HG03064 (cell line): ENCODE results near the gene RGCC.
"Not testable (repeated sequence)": the region's sequence is repeated elsewhere in the genome, so short reads cannot be mapped to it uniquely, and the experiment has no call there.

Experiments used
- ATAC-seq: cut with Tn5 transposase; IDR thresholded peaks from one replicate; pipeline ENCODE4 v1.9.1; 2021; ENCODE audit warnings: low read depth; ENCODE audit not compliant: unreplicated experiment

Gene RGCC

DNA sequence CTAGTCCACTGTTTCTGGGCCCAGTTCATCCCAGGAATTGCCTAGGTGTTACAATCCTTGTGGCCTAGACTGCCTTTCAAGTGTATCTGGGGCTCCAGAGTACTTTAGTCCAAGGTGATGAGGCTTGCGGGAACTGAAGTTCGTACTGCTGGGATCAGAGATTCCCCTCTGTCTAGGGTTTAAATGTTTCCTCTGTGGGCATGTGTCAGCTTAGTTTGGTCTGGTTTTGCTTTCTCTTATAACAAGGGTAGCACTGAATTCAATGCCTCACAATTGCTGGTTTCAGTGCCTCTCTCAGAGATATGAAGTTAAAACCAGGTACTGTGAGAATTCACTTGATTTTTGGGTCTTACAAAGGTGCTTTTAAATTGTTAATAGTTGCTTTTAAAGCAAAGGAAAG, 30.8 kb downstream of the RGCC start:
- ATAC-seq, result no peak

DNA sequence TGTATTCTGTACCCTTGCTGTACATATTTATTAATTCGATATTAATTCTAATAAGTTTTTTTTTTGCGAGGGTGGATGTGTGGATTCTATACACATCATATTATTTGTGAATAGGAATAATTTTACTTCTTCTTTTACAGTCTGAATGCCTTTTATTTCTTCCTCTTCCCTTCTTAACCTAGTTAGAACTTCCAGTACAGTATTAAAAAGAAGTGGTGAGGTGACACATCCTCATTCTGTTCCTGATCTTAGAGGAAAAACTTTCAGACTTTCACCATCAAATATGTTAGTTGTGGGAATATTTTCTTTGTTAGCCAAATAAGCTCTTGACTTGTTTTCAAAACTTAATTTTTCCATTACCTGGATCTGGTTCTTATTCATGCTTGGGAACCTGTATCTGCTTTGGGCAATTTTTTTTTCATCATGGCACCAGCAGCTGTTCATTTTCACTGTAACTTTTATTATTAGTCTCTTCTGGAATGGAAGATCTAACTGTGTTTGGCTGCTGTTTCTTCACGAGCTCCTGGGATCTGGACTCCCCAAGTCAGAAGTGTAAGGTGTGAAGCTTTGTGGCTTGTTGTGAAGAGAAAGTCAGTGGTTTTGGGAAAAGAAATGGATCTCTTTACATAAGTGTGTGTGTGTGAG, 33.1 kb downstream of the RGCC start:
- ATAC-seq, result no peak

DNA sequence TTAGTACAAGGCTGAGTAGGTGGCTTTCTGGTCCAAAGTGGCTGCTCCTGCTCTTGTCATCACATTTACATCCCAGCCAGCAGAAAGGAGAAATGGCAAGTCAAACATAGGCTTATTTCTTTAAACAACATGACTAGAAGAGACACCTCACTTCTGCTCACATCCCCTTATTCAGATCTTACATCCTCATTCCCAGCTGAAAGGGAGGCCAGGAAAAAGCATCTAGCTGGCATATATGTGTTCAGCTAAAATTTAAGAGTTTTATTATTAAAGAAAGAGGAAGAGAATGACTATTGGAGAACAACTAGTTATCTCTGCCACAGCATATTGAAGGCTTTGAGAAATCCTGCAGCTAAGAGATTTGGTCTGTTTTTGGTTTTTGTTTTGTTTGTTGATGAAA, 34.1 kb downstream of the RGCC start:
- ATAC-seq, result no peak

DNA sequence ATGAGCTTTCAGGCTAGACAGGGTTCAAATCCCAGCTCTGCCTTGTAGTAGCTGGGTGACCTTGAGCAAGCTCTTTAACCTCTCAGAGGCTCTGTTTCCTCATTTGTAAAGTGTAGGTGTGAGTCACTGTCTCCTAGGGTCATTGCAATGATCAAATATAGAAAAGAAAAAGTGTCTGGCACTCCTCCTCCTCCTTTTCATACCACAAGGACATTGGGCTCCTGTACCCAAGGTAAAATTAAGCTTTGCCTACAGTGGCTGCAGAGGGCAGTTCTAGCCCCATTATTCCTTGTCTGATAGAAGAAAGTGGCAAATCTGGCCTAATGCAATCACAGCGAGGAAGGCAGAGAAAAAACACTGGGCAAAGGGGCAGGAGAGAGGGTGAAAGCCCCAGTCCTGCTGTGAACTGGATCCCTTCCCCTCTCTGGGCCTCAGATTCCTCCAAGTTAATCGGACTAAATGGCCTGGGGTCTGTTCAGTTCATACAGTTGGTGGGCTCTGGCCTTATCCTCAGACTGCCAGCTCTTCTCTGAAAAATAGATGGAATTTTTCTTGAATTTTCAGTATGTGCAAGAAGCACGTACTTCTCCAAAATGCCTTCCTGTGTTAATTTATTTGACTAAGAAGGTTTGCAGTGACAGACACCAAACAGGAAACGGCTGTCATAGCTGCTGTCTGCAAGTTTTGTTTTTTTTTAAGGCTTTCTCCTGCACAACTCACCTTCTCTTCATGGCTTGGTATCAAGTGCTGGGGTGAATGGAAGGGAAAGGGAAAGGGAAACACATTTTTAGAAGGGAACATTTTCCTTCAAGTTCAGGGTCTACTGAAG, 35.3 kb downstream of the RGCC start:
- ATAC-seq, result no peak

DNA sequence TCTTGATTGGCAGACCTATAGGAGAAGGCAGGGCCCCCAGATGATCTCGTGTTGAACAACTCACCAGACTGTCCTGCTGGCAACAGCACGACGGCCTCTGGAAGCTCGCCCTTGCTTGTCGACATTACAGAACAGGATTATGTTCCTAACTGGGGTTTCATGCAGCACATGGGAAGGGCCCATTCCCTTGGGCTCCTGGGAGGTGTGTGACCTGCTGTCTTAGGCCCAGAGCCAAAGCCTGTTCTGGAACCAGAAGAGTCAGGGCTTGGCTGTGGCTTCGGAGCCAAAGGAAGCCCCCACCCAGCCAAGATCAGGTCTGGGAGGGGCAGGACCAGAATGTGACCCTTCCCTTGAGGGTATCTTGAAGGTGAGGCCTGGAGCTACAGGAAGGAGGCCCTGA, 36.9 kb downstream of the RGCC start:
- ATAC-seq, result no peak

DNA sequence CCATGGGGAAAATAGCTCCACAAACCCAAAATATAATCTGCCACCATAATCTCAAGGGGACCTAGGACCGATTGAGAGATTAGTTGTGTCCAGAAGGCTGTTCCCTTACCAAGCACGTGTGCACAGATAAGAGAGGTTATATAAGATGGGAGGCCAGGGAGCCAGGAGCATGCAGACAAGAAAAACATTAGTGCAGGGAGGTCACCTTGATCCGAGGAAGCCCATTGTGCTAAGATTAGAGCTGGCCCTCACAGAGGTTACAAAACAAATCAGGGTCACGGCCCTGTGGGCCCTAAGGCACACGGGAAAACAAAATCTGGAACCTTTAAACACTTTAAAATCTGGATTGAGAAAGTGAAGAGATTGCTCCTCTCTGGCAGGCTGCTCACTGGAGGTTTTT, 37.7 kb downstream of the RGCC start:
- ATAC-seq, result no peak

DNA sequence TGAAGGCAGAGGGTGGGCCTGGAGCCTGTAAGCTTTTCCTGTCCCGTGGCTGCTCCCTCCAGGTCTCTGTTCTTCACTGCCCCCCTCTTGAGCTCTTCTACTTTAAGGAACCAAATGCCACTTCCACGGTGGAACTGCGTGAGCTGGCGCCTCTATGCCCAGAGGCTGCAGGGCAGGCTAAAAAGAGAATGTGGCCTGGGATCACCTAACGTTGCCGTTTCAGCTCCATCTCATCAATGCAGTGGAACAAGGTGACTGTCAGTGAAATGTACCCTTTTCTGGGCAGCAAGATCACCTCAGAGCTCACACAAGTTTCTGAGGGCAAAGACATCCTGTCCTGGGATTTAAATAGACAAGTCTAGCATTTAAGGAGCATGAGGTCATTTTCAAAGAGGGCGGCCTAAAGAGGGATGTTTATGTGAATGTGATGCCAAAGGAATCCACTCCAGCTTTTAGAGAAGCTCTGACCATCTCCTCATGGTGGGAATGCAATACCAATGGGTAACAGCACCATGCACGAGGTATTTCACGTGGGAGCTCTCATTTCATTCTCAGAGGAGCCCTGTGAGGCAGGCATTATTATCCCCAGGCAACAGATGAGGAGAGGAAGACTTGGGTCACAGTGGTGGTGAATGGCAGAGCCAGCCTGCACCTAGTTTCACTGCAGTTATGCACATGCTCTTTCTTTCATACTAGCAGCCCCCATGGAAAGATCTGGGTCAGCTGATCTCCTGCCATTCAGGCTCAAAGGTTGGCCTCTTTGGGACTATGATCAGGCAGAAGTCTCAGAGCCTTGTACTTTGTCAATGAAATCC, 39.3 kb downstream of the RGCC start:
- no peak for ATAC-seq

DNA sequence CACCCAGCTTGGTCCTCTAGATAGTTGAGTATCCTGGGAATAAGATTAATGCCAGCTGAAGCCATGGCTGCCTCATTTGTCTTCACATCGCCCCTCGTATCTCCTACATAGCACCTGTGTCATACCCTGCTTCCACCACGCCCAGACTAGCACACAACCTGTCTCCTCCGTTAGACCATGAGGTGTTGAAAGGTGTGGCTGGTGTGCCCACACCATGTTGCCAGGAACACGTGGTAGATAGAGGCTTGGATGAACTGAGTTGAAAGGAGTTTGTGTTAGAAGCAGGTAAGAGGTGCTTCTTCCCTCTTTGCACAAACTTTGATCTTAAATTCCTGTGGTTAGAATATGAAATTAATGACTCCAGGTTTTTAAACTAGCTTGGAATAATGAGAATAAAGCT, 40.1 kb downstream of the RGCC start:
- ATAC-seq, result no peak

DNA sequence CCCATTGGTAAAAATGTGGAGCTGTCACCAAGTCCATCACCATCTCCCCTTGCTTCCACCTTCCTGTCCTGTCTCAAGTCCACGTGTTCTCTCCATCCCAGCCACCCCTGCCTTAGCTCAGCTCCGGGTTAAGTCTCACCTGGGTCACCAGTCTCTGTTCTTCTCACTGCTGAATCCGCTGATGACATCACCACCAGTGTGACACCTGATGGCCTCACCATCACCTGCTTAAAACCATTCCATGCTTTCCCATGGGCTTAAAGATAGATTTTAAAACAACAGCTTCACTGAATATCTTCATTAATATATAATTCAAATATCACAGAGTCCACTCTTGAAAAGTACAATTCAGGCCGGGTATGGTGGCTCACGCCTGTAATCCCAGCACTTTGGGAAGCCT, 42.1 kb downstream of the RGCC start:
- ATAC-seq, result no peak

DNA sequence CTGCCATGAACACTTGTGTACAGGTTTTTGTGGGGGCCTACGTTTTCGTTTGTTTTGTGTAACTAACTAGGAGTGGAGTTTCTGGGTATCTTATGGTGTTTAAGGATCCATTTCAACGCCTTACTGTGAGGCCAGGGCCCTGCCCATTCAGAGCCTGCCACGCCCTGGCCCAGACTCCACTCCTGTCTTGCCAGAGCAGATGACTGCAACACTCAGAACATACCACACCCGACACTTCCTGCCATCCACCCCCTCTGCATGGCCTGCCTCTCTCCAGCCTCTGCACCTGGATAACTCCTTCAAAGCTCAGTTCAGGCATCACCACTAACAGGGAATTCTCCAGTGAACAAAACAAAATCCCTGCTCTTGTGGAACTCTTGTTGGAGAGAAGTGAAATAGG, 43.2 kb downstream of the RGCC start:
- no peak for ATAC-seq

DNA sequence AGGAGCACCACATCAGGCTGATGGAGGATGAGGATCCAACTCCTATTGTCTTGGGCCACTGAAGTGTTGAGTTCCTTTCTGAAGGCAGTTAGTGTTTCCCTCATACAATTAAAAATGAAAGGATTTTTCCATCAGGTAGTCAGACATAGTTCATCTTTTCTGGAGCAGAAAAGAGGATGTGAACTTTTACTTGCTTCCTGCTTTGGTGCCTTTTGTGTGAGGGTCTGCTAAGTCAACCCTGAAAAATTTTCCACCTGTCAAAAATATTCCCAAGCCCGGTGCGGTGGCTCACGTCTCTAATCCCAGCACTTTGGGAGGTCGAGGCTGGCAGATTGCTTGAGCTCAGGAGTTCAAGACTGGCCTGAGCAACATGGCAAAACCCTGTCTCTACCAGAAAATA, 43.9 kb downstream of the RGCC start:
- no peak for ATAC-seq

DNA sequence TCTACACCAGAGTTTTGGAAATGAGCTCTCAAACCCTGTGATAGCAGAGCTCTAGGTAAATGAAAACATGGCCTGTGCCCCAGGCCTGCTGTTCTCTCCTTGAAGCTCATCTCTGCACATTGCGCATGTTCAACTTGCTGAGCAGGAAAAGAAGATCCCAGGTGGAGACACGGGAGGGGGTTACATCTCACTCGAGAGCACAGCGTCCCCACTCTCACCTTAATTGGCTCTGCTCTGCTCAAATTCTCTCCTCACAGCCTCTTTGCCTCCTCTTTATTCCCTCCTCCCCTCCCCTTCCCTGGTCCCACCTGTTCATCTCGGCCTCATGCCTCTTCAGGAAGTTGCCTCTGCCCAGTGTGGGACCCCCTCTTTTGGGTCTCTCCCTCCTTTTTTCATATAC, 44.7 kb downstream of the RGCC start:
- no peak for ATAC-seq

DNA sequence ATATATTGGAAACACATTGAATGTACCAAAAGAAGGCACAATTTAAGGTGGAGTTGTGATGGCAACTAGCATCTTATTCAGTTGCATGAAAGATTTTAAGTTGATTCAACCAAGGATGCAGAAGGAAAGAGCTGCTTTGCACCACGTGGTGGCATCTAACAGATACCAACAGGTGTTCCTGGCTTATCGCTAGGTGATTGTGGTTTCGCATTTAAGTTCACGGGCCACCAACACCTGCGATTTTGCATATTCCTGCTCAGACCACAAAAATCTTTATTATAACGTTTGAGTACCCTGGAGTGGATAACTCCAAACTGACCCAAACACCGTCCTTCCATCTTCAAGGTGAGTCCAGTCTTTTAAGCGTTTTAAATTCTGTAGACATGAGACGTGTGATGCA, 45.3 kb downstream of the RGCC start:
- peak; percentile 68 for ATAC-seq

DNA sequence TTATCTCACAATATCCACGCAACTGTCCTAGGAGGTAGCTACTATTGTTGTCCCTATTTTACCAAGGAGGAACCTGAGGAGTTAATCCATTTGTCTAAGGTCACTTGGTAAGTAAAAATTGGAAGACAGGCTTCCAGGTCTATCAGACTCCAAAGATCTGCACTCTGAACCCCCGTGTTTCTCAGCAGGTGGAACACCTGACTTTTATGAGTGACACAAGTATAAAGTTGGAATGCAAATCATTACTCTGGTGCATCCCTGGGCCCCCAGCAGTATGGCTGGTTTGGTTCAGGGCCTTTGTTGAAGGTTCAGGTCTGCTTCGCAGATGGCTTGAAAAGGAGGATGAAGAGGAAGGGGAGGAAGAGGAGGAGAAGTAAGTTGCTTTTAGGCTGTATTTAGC, 46.0 kb downstream of the RGCC start:
- no peak for ATAC-seq

DNA sequence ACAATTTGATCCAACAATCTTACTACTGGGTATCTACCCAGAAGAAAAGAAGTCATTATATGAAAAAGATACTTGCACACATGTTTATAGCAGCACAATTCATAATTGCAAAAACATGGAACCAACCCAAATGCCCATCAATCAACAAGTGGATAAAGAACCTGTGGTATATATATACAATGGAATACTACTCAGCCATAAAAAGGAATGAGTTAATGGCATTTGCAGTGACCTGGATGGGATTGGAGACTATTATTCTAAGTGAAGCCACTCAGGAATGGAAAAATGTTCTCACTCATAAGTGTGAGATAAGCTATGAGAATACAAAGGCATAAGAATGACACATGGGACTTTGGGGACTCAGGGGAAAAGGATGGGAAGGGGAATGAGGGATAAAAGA, 47.3 kb downstream of the RGCC start:
- not testable (repeated sequence) for ATAC-seq

DNA sequence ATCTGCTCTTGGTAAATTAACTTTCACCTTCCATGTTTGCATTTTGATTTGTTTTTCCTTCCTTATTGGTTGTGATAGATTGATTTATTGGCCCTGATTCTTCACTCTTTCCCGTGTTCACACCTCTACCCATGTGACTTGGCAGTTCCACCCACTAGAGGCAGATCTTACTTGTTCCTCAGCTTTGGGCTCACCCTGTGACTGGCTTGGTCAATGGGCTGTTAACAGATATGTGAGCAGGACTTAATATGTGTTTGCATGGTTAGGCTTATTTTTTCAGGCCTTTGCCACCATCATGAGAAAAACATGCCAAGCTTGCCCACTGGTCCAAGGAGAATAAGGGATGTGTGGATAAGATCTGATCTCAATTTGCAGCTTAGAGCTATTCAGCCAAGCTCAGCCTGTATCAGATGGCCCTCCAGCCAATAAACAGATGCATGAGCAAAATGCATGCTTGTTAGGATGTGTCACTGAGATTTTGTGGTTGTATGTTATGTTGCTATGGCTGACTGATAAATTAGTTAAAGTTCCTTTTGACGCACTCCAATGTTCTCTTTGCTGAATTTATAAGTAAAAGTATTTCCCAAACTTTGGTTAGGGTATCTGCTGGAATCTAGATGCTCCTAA, 48.0 kb downstream of the RGCC start:
- no peak for ATAC-seq

DNA sequence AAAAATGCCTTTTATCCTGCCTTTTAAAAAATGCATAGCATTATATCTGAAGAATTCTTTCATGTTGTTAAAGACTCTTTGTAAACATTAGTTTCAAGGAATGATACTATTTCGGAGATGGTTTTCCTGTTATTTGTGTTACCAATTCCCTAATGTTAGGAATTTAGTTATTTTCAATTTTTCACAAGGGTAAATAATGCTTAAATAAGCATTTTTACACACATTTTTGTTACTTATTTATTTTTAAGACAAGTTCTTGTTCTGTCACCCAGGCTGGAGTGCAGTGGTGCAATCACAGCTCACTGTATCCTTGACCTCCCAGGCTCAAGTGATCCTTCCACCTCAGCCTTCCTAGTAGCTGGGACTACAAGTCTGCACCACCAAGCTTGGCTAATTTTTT, 49.0 kb downstream of the RGCC start:
- ATAC-seq, result no peak

DNA sequence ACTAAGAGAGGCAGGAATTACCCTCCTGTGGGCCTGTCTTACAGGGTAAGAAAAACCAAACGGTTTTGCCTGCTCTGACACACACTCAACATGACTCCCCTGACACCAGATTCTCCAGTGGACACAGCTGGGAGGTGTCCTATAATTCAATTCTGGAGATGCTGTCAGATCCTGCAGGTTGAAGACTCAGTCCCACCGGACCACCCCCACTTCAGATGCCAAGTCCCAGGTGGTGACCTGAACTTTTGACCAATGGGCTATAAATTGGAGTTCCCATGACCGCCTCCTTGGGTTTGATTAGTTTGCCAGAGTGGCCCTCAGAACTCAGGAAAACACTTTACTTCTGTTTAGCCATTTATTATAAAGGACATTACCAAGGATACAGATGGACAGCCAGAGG, 52.6 kb downstream of the RGCC start:
- no peak for ATAC-seq

DNA sequence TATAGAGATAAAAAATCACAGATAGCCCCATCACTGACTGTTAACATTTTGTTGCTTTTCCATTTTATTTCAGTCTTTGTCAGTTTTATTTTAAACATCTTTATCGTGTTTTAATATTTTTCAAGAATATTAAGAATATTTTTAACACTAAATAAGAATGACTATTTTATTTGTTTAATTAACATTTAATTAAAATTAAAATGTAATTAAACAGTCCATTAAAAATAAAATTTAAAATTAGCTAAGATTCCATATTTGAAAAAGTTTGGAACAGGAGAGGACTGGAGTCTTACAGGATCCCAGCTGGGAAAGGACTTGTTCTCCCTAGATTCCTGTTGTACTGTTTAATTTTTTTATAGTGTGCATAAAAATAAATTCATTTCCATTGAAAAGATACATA, 54.5 kb downstream of the RGCC start:
- no peak for ATAC-seq

DNA sequence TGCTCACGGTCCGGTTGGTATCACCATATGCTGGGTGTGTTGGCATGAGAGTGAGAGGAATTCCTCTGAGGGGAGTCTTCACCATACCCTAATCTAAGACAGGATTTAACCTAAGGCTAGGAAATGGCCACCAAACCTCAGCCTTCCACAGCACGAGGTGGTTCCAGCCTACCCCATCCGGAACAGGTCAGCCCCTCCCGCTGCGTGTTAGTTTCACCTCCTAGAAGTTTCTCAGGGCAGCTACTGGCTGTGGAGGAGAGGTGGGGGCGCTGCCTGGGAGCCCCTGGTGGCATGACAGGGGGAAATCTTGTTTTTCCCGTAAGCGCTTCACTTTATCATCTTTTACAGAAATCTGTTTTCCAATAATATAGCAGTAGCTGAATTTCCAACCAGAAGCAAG, 55.1 kb downstream of the RGCC start:
- no peak for ATAC-seq

DNA sequence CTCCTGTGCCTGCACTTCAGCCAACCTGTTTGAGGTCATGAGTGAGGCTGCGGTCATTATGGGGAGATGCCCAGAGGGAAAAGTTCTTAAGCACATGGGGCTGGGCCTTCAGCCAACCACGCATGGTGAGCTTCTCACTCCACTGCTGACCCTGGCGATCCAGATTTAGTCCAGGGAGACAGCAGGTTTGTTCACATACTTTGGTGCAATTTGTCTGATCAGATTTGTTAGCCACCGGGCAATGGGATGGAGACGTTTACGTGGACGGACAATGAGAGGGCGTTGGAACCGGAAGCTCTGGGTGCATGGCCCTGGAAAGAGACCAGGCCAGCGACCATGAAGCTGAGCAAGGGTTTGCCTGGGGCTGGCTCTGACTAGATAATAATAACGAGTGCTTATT, 56.2 kb downstream of the RGCC start:
- no peak for ATAC-seq
